GM12878 (cell line): ENCODE measurements around the gene TMIGD3. TPM values are rescaled to one million over a fixed set of nuclear protein-coding genes. Genes with fewer than 3 reads are reported as not detected.

ENCODE experiments used
- ATAC-seq: fragments of 200-7000 bp; cut with Tn5 transposase; 3 replicates; pipeline ENCODE4 v1.9.1; 2020; ENCODE audit warnings: mild to moderate bottlenecking, moderate library complexity
- BruUV-seq: library from RNA; stranded (reverse); fragments of 400-500 nt; replicated peaks from 2 replicates; lab custom pipeline; 2021; lab: Mats Ljungman, UMichigan
- CTCF ChIA-PET: fragments of 300-600 bp; sonication (Branson Sonifier 250); formaldehyde crosslinking; extraction: SDS; loops from one replicate; lab custom pipeline; 2021; ENCODE audit warnings: inconsistent platforms; lab: Yijun Ruan, JAX
- POLR2A ChIA-PET: fragments of 350-600 bp; formaldehyde crosslinking; extraction: SDS; loops from one replicate; lab custom pipeline; 2021; ENCODE audit warnings: inconsistent platforms; lab: Charles Lee
- RAD21 ChIA-PET: fragments of 300-600 bp; sonication (Branson Sonifier 250); formaldehyde crosslinking; loops from one replicate; lab custom pipeline; 2023; ENCODE audit warnings: antibody characterized with exemption; ENCODE audit not compliant: unreplicated experiment; lab: Charles Lee
- SMC1A ChIA-PET: fragments of 300-600 bp; sonication (Branson Sonifier 250); formaldehyde crosslinking; loops from one replicate; lab custom pipeline; 2023; ENCODE audit not compliant: unreplicated experiment, uncharacterized antibody; lab: Charles Lee
- DNase-seq: peaks from one replicate; pipeline ENCODE4 v3.0.0-alpha.2; 2011; ENCODE audit warnings: low read depth, low spot score
- FAIRE-seq: peaks from 3 replicates; lab custom pipeline; 2011; peaks lifted over from hg19 to GRCh38; lab: Jason Lieb, UNC
- H2AFZ ChIP-seq: 2 replicates; pipeline ENCODE4 v1.6.0; 2011; ENCODE audit warnings: low read depth, low read length, control low read depth; ENCODE audit not compliant: control insufficient read depth
- H3K27ac ChIP-seq: 2 replicates; pipeline ENCODE4 v1.5.1; 2011; ENCODE audit warnings: control low read depth; ENCODE audit not compliant: control insufficient read depth, insufficient read depth
- H3K27me3 ChIP-seq, 2 experiments: replicated peaks in 1 of 2; 2 replicates each; pipeline versions ENCODE4 v1.6.0 to v1.6.1; 2011; ENCODE audit warnings: low read length in 1 of 2; ENCODE audit not compliant: control insufficient read depth in 2 of 2, insufficient read depth in 2 of 2
- H3K36me3 ChIP-seq, 2 experiments: 2 replicates each; pipeline ENCODE4 v1.5.1; 2011; ENCODE audit warnings: low read length in 1 of 2; ENCODE audit not compliant: control insufficient read depth in 2 of 2, insufficient read depth in 2 of 2
- H3K4me1 ChIP-seq: 2 replicates; pipeline ENCODE4 v1.6.1; 2011; ENCODE audit warnings: mild to moderate bottlenecking, low read length, moderate library complexity, mixed read lengths; ENCODE audit not compliant: control insufficient read depth, insufficient read depth
- H3K4me2 ChIP-seq: 2 replicates; pipeline ENCODE4 v1.6.0; 2011; ENCODE audit warnings: control low read depth; ENCODE audit not compliant: control insufficient read depth, insufficient read depth
- H3K4me3 ChIP-seq: fragments of 200-600 bp; sonication (generic); 2 replicates; pipeline ENCODE4 v1.5.1; 2016
- H3K79me2 ChIP-seq: 2 replicates; pipeline ENCODE4 v1.6.0; 2011; ENCODE audit warnings: low read length; ENCODE audit not compliant: control insufficient read depth, insufficient read depth
- H3K9ac ChIP-seq: 2 replicates; pipeline ENCODE4 v1.8.0; 2011; ENCODE audit warnings: low read length, control low read depth, mixed read lengths; ENCODE audit not compliant: control insufficient read depth, insufficient read depth
- H3K9me3 ChIP-seq: replicated peaks from 3 replicates; pipeline ENCODE4 v1.5.1; 2011; ENCODE audit warnings: mild to moderate bottlenecking, low read length; ENCODE audit not compliant: control insufficient read depth, insufficient read depth
- H4K20me1 ChIP-seq: 2 replicates; pipeline ENCODE4 v1.6.0; 2011; ENCODE audit not compliant: control insufficient read depth, insufficient read depth
- CUX1 ChIP-seq: IDR thresholded peaks from 2 replicates; pipeline ENCODE4 v1.6.1; 2012; ENCODE audit warnings: improper control_type of control experiment, low read depth, low read length; ENCODE audit not compliant: insufficient replicate concordance
- DPF2 ChIP-seq: fragments of 450-650 bp; IDR thresholded peaks from 2 replicates; pipeline ENCODE4 v1.6.1; 2017; ENCODE audit warnings: mild to moderate bottlenecking
- JUND ChIP-seq: IDR thresholded peaks from 2 replicates; pipeline ENCODE4 v1.6.1; 2012; ENCODE audit warnings: low read depth, mild to moderate bottlenecking, low read length, improper control_type of control experiment, moderate library complexity
- NR2F1 ChIP-seq: fragments of 450-650 bp; conservative IDR thresholded peaks from 2 replicates; pipeline ENCODE4 v1.6.1; 2017; ENCODE audit warnings: mild to moderate bottlenecking
- WGBS: methylation state at CpG from one replicate; pipeline ENCODE4 v1.1.6; 2016; ENCODE audit warnings: low lambda C conversion rate; ENCODE audit not compliant: insufficient replicate concordance, insufficient coverage; ENCODE audit errors: missing lambda C conversion rate; 5-methylcytosine and 5-hydroxymethylcytosine counted together
- in situ Hi-C: fragments of 300-500 bp; cut with MboI; formaldehyde crosslinking; loops from 9 replicates; pipeline ENCODE4 v1.14.3; 2018; ENCODE audit warnings: mixed read lengths
- intact Hi-C: fragments of 100-400 bp; cut with micrococcal nuclease; formaldehyde crosslinking; loops from one replicate; pipeline ENCODE4 v1.14.2; 2022; ENCODE audit not compliant: unreplicated experiment
- polyA plus RNA-seq, 11 experiments: library from polyadenylated mRNA; depleted of rRNA in 4 of 11; unstranded in 6 of 11; stranded (reverse) in 5 of 11; fragments of >200 nt; fragmentation: Nextera tagmentation in 4 of 11; fragmentation: Illumina TruSeq in 1 of 11; extraction: Ambion mirVana in 4 of 11; extraction: Trizol in 1 of 11; gene quantifications; 1 replicate in 1 of 11; 2 replicates in 10 of 11; pipeline versions ENCODE4 v1.2.1 to v1.2.3, GENCODE V29; 2011 to 2016; ENCODE audit warnings: inconsistent platforms in 2 of 11, missing spikeins in 2 of 11, low read depth in 1 of 11
- total RNA-seq, 4 experiments: library from RNA; depleted of rRNA in 3 of 4; stranded (reverse); fragments of >200 nt in 3 of 4; fragmentation: Illumina TruSeq in 1 of 4; extraction: Trizol in 1 of 4; gene quantifications; 2 replicates each; pipeline versions ENCODE4 v1.2.1 to v1.2.3, GENCODE V29; 2013 to 2021

Gene TMIGD3
- total and polyA plus RNA-seq, 10 of the 15 experiments (the other 5 are each of a cell fraction or from before 2014, with no cell fraction given) = 0.17 TPM; not detected in 9

- Histone ChIP-seq H3K27me3 (no peaks in the 10 kb centered on the region; a peak in 1 of 4 replicates), H3K4me3 (no peak overlapping the region), H3K4me2 (no peak overlapping the region), H3K79me2 (no peaks in the 10 kb centered on the region), H3K36me3 (no peaks in the 10 kb centered on the region), H4K20me1 (no peaks in the 10 kb centered on the region), H3K4me1 (peaks cover 33% of the 10 kb centered on the region), H2AFZ (no peak overlapping the region), H3K9ac (no peak overlapping the region), H3K27ac (no peak overlapping the region), H3K9me3 (no peaks in the 10 kb centered on the region; the same call in 2 of the 3 replicates)
- CTCF ChIA-PET = interaction anchor here (0.6 to 5.0 kb wide), 2 partner anchors 12 to 73 kb away, joined by 3 to 76 read pairs; no protein-coding TSS in a partner anchor
- FAIRE-seq (no peak), ATAC-seq (no peak), DNase-seq (no peak)
- RAD21 ChIA-PET = interaction anchor here (1.4 to 4.7 kb wide), 2 partner anchors 13 to 83 kb away, joined by 3 to 38 read pairs; no protein-coding TSS in a partner anchor
- BruUV-seq = no TSS peak
- in situ Hi-C loops = no loop called here
- WGBS = 99% methylated on average over 3 of the region's 3 CpGs
- intact Hi-C loops = no loop called here
- POLR2A ChIA-PET = interaction anchor here (1.1 kb wide), 1 partner anchor 70 kb away, joined by 3 read pairs; no protein-coding TSS in a partner anchor
- SMC1A ChIA-PET = interaction anchor here (1.0 to 4.5 kb wide), 3 partner anchors 13 to 71 kb away, joined by 3 to 46 read pairs (median 6); no protein-coding TSS in a partner anchor
- TF ChIP-seq CUX1 (no peak), DPF2 (no peak), NR2F1 (no peak), JUND (no peak)
Observed at GRCh38 chr1:111520053-111520452, 16.6 kb upstream of the TMIGD3 start.
